GM12864 (cell line): ENCODE data around the gene SYNPO2.

Experiments used
- DNase-seq: peaks from one replicate; pipeline ENCODE4 v3.0.0-alpha.2; 2011; ENCODE audit warnings: low read depth
- H3K4me3 ChIP-seq: 2 replicates; pipeline ENCODE4 v1.5.1; 2011; ENCODE audit warnings: mild to moderate bottlenecking, low read depth, low read length, control low read depth
- CTCF ChIP-seq: IDR thresholded peaks from 2 replicates; pipeline ENCODE4 v1.5.1; 2011; ENCODE audit warnings: low read depth, mild to moderate bottlenecking, moderate library complexity, low read length, control low read depth, inconsistent platforms; ENCODE audit errors: missing control alignments

SYNPO2 gene

DNA sequence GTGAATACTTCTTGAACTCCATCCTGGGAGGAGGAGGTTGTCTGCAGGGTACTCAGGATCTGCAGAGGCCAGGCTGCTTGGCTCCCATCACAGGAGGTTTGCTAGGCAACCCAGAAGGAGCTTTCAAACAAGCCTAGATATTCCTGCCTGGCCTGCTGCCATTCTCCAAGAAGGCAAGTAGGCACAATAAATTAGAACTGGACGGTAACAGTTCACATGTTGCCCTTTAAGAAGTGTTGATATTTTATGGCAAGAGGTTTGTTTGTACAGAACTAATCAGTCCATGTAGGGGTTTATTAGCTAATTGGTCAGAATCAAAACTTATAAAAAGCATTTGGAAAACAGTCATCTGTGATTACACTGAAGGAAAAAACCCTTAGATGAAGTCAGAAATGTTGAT lies 39.3 kb downstream of the SYNPO2 start:
- no peak for TF ChIP-seq CTCF
- DNase-seq: no peak
- no peak overlapping the region for H3K4me3 ChIP-seq

DNA sequence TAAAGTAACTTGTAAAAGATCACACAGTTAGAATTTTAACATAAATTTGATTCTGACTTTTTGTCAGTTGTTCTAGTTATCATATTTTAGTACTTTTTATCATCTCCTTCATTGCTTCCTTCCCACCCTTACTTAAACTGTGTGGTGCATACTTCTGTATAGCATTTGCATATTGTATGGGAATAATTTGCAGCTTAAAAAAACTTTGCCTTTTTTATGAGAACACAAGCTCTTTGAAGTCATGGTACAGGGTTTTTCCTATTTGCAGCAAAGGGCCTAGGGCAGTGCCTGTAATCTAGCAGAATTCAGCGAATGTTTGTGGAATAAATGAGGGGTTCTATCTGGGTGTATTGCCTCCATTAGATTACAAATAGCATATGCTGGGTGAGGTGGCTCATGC lies 41.6 kb downstream of the SYNPO2 start:
- no peak overlapping the region for H3K4me3 ChIP-seq
- no peak for TF ChIP-seq CTCF
- DNase-seq: no peak

GRCh38 chr4:118931786-118932185 lies 43.1 kb downstream of the SYNPO2 start:
- H3K4me3 ChIP-seq: no peak overlapping the region
- TF ChIP-seq CTCF: no peak
- DNase-seq: no peak

DNA sequence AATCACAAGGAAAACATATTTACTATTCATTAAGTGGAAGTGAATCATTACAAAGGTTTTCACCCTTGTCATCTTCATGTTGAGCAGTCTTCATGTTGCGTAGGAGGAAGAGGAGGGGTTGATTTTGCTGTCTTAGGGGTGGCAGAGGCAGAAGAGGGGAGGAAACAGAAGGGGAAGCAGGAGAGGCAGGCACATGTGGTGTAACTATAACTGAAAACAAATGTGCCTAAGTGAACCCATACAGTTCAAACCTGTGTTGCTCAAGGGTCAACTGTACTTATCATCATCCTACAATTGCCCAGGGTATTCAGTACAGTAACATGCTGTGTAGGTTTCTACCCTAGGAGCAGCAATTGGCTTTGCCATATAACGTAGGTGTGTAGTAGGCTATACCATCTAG lies 47.2 kb downstream of the SYNPO2 start:
- no peak for DNase-seq
- H3K4me3 ChIP-seq: no peak overlapping the region
- no peak for TF ChIP-seq CTCF

DNA sequence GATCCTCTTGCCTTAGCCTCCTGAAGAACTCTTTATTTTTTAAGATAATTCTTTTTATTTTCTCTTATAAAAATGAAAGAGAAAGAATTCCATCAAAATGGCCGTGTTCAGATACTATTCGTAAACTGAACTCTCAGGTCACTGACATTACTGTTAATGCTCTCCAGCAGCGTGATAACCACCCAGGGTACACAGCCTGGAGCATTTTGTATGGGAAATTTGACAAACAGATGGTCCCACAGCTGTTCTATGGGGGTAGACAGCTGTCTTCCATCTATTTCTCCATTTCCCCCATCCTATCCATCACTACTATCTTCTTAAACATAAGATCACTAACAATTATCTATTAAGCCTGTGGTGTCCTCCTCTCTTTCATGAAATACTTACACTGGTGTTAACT lies 47.8 kb downstream of the SYNPO2 start:
- H3K4me3 ChIP-seq: no peak overlapping the region
- no peak for TF ChIP-seq CTCF
- no peak for DNase-seq

- TF ChIP-seq CTCF: no peak
- DNase-seq: no peak
- H3K4me3 ChIP-seq: no peak overlapping the region
Measured at GRCh38 chr4:118939169-118939783, 50.6 kb downstream of the SYNPO2 start.

- TF ChIP-seq CTCF: no peak
- DNase-seq: no peak
- H3K4me3 ChIP-seq: no peak overlapping the region
Measured at GRCh38 chr4:118941149-118941548, 52.5 kb downstream of the SYNPO2 start.
